Upper lobe of left lung (tissue), 6 donors: ENCODE data around the gene BCL2. TPM values are rescaled to one million over a fixed set of nuclear protein-coding genes. Genes with fewer than 3 reads are reported as not detected.

ENCODE experiments used
- ATAC-seq, 2 donors: fragments of 200-7000 bp; cut with Tn5 transposase; one replicate each; pipeline ENCODE4 v1.9.1; 2022; ENCODE audit warnings: mild to moderate bottlenecking in 2 of 2, moderate library complexity in 2 of 2; ENCODE audit not compliant: low FRiP score in 2 of 2
- DNase-seq, 2 donors: peaks; one replicate each; pipeline ENCODE4 v3.0.0-alpha.2; 2019 to 2020
- H3K27ac ChIP-seq, 4 donors: fragments of 200-600 bp; sonication (generic); one replicate each; pipeline ENCODE4 v1.5.1; 2016 to 2019
- H3K27me3 ChIP-seq, 4 donors: fragments of 200-600 bp; sonication (generic); one replicate each; pipeline ENCODE4 v1.5.1; 2017 to 2019
- H3K36me3 ChIP-seq, 4 donors: fragments of 200-600 bp; sonication (generic); one replicate each; pipeline ENCODE4 v1.5.1; 2016 to 2019
- H3K4me1 ChIP-seq, 4 donors: fragments of 200-600 bp; sonication (generic); one replicate each; pipeline ENCODE4 v1.5.1; 2018 to 2019
- H3K4me3 ChIP-seq, 4 donors: fragments of 200-600 bp; sonication (generic); one replicate each; pipeline ENCODE4 v1.5.1; 2017 to 2019; ENCODE audit warnings: mild to moderate bottlenecking in 2 of 4, moderate library complexity in 1 of 4
- H3K9me3 ChIP-seq, 4 donors: fragments of 200-600 bp; sonication (generic); one replicate each; pipeline ENCODE4 v1.5.1; 2018 to 2019
- EP300 ChIP-seq, 4 donors: sonication (generic); formaldehyde crosslinking; IDR thresholded peaks; one replicate each; pipeline ENCODE4 v1.5.1; 2017; ENCODE audit warnings: antibody characterized with exemption in 4 of 4, control low read depth in 2 of 4
- POLR2A ChIP-seq, 4 donors: fragments of 450-650 bp; IDR thresholded peaks; one replicate each; pipeline ENCODE4 v1.5.1; 2016 to 2017; ENCODE audit warnings: antibody characterized with exemption in 4 of 4, mild to moderate bottlenecking in 2 of 4
- POLR2AphosphoS5 ChIP-seq, 2 donors: sonication (generic); formaldehyde crosslinking; IDR thresholded peaks; one replicate each; pipeline ENCODE4 v1.5.1; 2017; ENCODE audit warnings: antibody characterized with exemption in 2 of 2
- WGBS, 2 donors: methylation state at CpG; one replicate each; pipeline ENCODE4 v1.1.5; 2017 to 2018; 5-methylcytosine and 5-hydroxymethylcytosine counted together
- total RNA-seq, 6 donors: library from RNA; depleted of rRNA in 4 of 6; stranded (reverse); fragments of >200 nt in 4 of 6; gene quantifications; one replicate each; pipeline versions ENCODE4 v1.1.0 to v1.2.1, GENCODE V29; 2016 to 2021
- TF ChIP-seq, protein P1 (sequence below), 6 experiments: fragments of 450-650 bp in 4 of 6; fragments of 200-600 bp in 2 of 6; sonication (generic) in 2 of 6; IDR thresholded peaks; one replicate each; pipeline ENCODE4 v1.5.1; 2016 to 2019; ENCODE audit warnings: antibody characterized with exemption in 6 of 6
- donor health status: DM: no; HTN: no; CAD: no; lungs with moderate emphysema.
- donor health status: DM: no; HTN: yes; CAD: no; lungs with severe emphysema.

Gene BCL2
- total RNA-seq, 6 donors from 2014 or later: 5.9 to 19.9 (median 11.4) TPM

DNA sequence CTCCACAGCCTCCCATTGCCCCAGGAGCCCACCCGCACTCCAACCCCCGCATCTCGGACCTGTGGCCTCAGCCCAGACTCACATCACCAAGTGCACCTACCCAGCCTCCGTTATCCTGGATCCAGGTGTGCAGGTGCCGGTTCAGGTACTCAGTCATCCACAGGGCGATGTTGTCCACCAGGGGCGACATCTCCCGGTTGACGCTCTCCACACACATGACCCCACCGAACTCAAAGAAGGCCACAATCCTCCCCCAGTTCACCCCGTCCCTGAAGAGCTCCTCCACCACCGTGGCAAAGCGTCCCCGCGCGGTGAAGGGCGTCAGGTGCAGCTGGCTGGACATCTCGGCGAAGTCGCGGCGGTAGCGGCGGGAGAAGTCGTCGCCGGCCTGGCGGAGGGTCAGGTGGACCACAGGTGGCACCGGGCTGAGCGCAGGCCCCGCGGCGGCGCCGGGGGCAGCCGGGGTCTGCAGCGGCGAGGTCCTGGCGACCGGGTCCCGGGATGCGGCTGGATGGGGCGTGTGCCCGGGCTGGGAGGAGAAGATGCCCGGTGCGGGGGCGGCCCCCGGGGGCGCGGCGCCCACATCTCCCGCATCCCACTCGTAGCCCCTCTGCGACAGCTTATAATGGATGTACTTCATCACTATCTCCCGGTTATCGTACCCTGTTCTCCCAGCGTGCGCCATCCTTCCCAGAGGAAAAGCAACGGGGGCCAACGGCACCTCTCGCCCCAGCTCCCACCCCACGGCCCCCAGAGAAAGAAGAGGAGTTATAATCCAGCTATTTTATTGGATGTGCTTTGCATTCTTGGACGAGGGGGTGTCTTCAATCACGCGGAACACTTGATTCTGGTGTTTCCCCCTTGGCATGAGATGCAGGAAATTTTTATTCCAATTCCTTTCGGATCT lies 1.3 kb downstream of the BCL2 start:
- H3K4me3 ChIP-seq: peak overlapping the region; percentile 30 to 90 (median 78)
- ATAC-seq: peak; percentile 12 to 45
- peaks cover 0 to 5% (median 2%) of the 10 kb centered on the region in 4 donors for H3K27me3 ChIP-seq
- TF ChIP-seq, protein P1, sequence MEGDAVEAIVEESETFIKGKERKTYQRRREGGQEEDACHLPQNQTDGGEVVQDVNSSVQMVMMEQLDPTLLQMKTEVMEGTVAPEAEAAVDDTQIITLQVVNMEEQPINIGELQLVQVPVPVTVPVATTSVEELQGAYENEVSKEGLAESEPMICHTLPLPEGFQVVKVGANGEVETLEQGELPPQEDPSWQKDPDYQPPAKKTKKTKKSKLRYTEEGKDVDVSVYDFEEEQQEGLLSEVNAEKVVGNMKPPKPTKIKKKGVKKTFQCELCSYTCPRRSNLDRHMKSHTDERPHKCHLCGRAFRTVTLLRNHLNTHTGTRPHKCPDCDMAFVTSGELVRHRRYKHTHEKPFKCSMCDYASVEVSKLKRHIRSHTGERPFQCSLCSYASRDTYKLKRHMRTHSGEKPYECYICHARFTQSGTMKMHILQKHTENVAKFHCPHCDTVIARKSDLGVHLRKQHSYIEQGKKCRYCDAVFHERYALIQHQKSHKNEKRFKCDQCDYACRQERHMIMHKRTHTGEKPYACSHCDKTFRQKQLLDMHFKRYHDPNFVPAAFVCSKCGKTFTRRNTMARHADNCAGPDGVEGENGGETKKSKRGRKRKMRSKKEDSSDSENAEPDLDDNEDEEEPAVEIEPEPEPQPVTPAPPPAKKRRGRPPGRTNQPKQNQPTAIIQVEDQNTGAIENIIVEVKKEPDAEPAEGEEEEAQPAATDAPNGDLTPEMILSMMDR (IDR thresholded peaks at IDR 0.05): peak in 5 of 6 experiments; percentile 61 to 83 (median 81)
- TF ChIP-seq EP300 (IDR thresholded peaks at IDR 0.05): no peak
- TF ChIP-seq POLR2AphosphoS5 (IDR thresholded peaks at IDR 0.05): peak in 1 of 2 donors; percentile 19
- peak in 1 of 4 donors; percentile 15 for TF ChIP-seq POLR2A (IDR thresholded peaks at IDR 0.05)
- DNase-seq: peak; percentile 61 to 92
- H3K36me3 ChIP-seq: no peaks in the 10 kb centered on the region
- peak overlapping the region in 2 of 4 donors; percentile 66 to 73 for H3K27ac ChIP-seq
- WGBS, 2 donors: 11 to 13% methylated on average over 15 to 52 of the region's 66 CpGs
- no peaks in the 10 kb centered on the region for H3K9me3 ChIP-seq
- peaks cover 13 to 37% (median 25%) of the 10 kb centered on the region in 4 donors for H3K4me1 ChIP-seq

DNA sequence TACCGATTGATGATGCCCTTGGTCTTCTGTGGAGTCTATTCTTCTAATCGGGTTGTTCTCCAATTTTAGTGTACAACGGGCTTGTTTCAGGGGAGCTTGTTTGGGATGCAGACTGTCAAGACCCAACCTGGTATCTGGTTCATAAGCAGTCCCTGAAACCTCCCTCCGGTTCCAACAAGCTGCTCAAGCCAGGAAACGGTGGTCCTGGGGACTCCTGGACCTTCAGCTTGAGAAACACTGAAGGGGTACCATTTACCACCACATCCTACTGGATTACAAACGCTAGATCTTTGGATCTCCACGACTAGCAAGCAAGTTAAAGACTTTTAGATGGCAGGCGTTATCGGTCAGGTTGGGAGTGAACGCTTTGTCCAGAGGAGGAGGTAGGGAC lies 2.0 kb downstream of the BCL2 start:
- Histone ChIP-seq H3K4me3 (peak overlapping the region in 3 of 4 donors; percentile 72 to 90 (median 85)), H3K27ac (peak overlapping the region in 2 of 4 donors; percentile 66 to 73), H3K36me3 (no peaks in the 10 kb centered on the region), H3K9me3 (no peaks in the 10 kb centered on the region), H3K27me3 (peaks cover 0 to 5% (median 2%) of the 10 kb centered on the region in 4 donors), H3K4me1 (peaks cover 9 to 33% (median 22%) of the 10 kb centered on the region in 4 donors)
- DNase-seq: no peak
- ATAC-seq: no peak
- TF ChIP-seq, protein P1 (IDR thresholded peaks at IDR 0.05): no peak
- TF ChIP-seq EP300 (IDR thresholded peaks at IDR 0.05) (no peak), POLR2AphosphoS5 (IDR thresholded peaks at IDR 0.05) (no peak), POLR2A (IDR thresholded peaks at IDR 0.05) (no peak)
- 73 to 76% methylated on average over 10 of the region's 10 CpGs for WGBS, 2 donors

- Histone ChIP-seq H3K27me3 (peaks cover 0 to 5% (median 2%) of the 10 kb centered on the region in 4 donors), H3K9me3 (no peaks in the 10 kb centered on the region), H3K36me3 (no peaks in the 10 kb centered on the region), H3K4me3 (peak overlapping the region in 3 of 4 donors; percentile 72 to 90 (median 85)), H3K27ac (peak overlapping the region in 3 of 4 donors; percentile 34 to 73 (median 66)), H3K4me1 (peaks cover 9 to 27% (median 22%) of the 10 kb centered on the region in 4 donors)
- TF ChIP-seq POLR2A (IDR thresholded peaks at IDR 0.05) (no peak), EP300 (IDR thresholded peaks at IDR 0.05) (no peak), POLR2AphosphoS5 (IDR thresholded peaks at IDR 0.05) (no peak)
- TF ChIP-seq, protein P1 (IDR thresholded peaks at IDR 0.05): no peak
- 78 to 80% methylated on average over 4 of the region's 4 CpGs for WGBS, 2 donors
- ATAC-seq (no peak), DNase-seq (no peak)
Observed at GRCh38 chr18:63316612-63317555, 2.7 kb downstream of the BCL2 start.

DNA sequence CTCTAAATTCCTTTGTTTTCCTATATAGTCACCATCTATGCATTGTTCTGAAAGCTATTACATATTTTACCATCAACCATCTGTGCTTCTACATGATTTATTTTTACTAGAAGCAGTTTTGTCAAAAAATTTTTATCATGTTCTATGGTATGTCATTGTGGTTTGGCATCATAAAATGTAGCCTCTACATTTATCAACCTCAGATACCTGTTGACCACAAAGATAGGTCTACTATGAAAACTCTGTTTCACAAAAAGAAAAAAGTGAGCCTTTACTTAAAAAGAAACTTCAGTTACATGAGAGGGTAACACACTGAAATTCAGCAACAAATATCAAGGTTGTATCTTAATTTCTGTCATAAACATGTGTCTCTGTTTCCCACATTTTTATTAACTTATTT lies 3.7 kb downstream of the BCL2 start:
- ATAC-seq: no peak
- DNase-seq: no peak
- no peak overlapping the region for H3K27ac ChIP-seq
- peaks cover 0 to 5% (median 2%) of the 10 kb centered on the region in 4 donors for H3K27me3 ChIP-seq
- H3K4me3 ChIP-seq: no peak overlapping the region
- no peaks in the 10 kb centered on the region for H3K9me3 ChIP-seq
- no peaks in the 10 kb centered on the region for H3K36me3 ChIP-seq
- H3K4me1 ChIP-seq: peaks cover 6 to 24% (median 16%) of the 10 kb centered on the region in 4 donors
- TF ChIP-seq POLR2AphosphoS5 (IDR thresholded peaks at IDR 0.05) (no peak), EP300 (IDR thresholded peaks at IDR 0.05) (no peak), POLR2A (IDR thresholded peaks at IDR 0.05) (no peak)
